COLO829 (cell line): ENCODE measurements around the gene ST3GAL3.
"Not testable (repeated sequence)": the region's sequence is repeated elsewhere in the genome, so short reads cannot be mapped to it uniquely, and the experiment has no call there.

Experiments
- DNase-seq: peaks from one replicate; pipeline ENCODE4 v3.0.0; 2012; ENCODE audit warnings: low spot score

Gene ST3GAL3

DNA sequence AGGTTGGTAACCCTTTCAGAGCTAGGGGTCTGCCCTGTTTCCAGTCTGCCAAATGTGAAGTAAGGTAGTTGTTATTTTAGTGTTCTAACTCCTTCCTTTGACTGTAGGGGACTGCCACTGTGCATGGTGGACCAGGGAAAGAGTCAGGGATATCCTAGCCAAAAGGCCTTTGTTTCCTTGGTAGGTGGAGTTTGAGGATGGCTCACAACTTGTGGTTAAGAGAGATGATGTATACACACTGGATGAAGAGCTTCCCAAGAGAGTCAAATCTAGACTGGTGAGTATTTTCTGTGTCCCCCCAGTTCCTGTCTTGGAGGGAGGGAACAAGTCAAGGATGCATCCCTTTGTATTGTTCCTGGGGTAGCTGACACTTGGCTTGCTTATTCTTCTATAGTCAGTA, 3.5 kb upstream of the ST3GAL3 start:
- no peak for DNase-seq

DNA sequence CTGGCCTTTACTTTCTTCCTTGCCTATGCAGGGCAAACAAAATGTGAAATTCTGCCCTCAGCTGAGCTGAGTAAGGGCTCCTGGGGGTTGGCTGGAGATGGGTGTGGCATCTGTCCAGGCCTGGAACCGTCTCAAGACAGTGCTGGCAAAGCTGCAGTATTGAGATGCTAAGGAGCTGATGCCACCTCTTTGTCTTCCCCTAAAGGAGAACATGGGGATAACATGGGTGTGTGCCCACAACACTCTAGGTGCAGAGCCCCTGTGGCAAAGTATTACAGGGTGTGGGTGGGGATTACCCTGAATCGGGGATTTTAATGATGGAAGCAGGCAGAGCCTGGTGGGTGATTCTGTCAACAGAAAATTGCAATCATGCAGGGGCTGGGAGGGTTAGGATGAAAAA, 2.5 kb upstream of the ST3GAL3 start:
- no peak for DNase-seq

DNA sequence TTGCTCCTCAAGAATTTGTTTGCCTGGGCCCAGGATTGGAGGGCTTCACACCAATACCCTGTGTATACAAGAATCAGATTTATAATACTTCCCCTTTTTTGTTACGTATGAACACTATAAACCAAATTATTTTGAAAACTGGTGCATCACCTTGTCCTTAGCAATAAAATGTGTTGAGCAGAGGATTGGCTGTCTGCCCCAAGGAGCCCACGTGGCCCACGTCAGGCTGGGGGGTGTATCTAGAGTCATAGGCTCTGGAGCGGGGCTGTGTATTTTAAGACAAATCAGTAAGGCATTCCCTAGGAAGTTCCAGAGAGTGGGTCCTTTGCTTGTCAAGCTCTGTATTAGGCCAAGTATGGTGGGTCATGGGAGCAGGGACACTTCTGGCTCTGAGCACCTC, 2.0 kb upstream of the ST3GAL3 start:
- DNase-seq: no peak

DNA sequence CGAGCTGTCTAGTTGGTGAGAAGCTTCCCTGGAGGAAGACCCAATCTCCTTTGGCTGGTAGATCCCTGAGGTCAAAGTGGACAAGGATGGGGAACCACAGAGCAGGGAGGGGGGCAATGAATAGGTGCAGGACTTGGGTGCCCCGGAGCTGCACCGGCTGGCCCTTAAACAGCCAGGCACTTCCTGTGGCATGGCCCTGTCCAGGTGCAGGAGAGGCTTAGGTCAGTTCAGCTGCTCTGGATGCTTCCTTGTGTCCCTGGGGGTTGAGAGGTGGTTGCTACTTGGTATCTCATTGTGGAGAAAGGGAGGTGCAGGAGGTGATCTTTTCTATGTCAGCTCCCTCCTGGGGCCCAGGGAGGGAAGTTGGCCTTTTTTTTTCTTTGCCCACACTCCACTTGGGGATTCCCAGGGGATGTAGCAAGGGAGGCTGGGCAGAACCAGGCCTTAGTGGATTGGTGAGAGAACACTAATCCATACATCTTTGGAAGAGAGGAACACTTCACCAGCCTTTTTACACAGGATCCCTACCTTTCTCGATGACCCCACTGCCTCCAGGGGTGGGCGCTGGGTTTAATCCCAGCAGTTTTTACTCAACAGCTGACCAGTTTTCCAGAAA, 1.2 kb upstream of the ST3GAL3 start:
- no peak for DNase-seq

DNA sequence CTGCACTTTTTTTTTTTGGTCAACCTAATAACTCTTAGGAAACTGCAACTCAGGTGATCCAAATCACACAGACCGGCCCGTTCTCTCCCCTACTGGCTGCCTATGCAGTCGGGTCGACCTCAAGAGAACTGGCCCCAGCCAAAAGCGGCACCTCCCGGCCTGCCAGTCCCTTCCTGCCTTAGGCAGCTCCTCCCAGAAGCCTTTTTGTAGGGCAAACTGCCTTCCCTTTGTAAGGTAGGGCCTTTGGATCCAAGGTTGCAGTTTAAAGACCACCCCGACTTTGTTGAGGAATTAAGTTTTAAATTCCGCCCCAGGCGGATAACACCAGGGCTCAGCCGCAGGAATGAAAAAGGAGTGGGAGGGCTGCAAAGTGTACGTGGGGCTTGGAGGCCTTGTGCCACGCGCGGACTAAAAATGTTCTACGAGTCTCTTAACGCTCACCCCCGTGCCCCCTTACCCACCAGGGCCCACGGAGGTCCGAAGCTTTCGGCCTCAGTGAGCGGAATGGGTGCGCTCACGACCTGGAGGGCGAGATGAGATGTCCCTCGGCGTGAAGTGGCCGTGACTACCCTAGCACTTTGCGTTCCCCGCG, 642 bp upstream of the ST3GAL3 start:
- no peak for DNase-seq

DNA sequence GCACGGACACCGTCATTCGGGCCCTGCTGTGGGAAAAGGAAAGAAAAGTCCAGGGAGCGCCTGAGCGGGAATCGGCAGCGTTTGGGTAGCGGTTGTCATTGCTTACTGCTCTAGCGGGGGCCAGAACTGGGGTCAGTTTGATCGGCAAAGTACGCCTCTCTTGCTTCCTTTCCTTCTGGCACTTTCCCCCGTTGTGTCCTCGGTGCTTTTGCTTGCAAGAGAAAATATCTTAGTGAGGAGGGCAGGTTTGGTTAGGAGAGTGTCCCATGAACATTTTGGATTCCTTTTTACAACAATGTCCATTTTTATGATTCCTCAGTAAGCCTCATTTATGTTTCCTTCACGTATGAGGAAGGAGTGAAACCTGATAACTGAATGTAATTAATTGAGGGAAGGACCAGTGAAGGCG, 670 bp downstream of the ST3GAL3 start:
- DNase-seq: no peak

DNA sequence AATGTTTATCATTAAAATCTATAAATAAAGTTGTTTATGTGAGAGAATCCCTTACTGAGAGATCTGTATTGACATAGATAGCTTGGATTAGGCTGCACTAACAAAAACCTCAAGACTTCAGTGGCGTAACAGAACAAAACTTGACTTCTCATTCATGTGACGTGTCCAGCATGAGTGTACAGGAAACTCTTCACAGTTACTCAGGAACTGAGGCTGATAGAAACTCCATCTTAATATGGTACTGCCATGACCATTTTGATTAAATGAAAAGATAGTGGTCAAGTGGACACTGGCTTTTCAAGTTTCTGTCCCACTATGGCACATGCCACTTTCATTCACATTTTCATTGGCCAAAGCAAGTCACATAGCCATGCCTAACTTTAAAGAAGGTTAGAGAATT, 3.7 kb downstream of the ST3GAL3 start:
- no peak for DNase-seq

DNA sequence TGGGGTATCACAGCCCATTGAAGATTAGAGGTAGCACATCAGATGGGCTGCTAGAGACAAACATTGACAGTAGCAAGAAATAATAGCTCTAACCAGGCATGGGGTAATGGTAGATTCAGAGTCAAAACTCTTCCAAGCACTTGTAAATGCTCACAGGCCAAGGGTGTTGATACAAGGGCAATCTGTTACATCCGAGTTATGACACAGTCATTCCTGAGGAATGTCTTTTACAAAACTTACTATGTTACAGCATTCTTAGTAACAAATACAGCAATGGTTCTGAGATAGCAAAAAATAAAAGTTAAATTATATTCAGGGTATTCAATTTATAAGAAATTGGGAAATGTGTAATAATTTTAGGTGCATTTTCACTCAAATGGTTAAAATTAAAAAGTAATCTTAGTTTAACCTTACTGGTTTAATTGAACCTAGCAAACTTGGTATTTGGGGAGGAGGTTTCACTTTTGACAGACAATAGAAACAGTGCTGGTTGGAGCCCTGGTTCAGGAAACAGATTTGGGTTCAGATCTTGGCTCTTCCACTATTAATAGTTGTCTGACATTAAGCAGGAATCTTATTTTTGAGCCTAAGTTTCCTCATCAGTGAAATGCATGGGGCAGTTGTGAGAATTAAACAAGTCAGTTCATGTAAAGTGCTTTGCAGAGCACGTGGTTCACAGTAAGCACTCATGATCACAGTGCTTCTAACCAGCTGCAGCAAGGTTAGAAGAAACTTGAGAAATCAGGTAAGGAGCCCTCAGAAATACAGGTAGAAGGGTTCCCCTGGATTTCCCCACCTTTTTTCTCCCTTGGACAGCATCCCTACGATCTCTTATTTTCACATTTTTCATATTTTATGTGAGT, 4.4 kb downstream of the ST3GAL3 start:
- peak; percentile 34 for DNase-seq

DNA sequence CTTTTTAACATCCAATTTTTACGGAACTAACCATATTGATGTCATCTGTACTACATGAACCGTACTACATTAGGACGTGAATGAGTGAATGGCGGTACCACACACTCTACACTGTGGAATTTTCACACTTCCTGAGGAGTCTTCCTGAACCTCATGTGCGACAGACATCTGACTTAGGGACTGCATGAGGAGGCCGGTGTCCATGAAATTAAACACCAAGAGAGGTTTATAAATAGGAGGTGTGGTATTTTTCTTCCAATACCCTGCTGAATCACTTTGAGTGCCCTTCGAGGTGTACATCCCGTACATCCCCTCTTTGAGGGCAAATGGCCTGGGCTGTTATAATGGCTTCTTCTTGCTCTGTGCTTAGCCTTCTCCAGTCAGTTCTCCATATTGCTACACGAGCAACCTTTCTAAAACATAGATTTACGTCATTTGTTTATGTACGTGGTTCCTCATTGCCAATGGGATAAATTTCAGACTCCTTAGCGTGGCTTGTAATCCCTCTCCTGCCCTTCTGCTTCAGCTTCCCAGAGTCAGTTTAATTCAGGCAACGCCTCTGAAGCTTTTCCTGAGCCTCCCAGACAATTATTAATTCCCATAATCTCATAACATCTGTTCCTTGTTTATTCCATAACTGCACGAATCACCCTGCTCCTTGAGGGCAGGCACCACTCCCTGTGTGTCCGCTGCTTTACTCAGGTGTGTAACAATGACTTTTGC, 9.4 kb downstream of the ST3GAL3 start:
- DNase-seq: no peak

DNA sequence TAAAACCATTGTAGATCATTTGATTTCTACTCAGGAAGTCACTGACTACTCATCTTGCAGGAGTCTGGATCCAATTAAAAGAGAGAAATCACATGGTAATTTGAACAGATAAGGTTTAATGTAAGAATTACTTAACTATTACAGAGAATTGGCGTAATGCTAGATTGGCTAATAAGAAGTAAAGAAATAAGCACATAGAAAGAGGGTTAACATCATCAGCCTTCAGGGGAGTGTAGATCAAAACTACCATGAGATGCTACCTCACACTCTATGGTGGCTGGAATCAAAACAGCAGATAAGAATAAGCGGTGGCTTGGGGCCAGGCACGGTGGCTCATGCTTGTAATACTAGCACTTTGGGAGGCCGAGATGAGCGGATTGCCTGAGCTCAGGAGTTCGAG, 11.7 kb downstream of the ST3GAL3 start:
- DNase-seq: no peak

DNA sequence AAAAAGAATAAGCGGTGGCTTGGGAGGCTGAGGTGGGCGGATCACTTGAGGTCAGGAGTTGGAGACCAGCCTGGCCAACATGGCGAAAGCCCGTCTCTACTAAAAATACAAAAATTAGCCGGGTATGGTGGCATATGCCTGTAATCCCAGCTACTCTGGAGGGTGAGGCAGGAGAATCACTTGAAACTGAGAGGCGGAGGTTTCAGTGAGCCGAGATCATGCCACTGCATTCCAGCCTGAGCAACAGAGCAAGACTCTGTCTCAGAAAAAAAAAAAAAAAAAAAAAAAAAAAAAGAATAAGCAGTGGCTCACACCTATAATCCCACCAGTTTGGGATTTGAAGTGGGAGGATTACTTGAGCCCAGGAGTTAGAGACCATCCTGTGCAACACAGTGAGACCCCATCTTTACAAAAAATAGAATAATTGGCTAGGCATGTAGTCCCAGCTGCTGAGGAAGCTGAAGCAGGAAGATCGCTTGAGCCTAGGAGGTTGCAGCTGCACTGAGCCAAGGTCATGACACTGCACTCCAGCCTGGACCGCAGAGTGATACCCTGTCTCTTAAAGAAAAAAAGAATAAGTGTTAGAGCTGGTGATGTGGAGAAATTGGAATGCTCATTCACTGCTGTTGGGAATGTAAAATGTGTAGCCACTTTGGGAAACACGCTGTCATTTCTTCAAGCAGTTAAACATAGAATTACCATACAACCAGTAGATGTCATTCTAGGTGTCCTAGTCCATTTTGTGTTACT, 12.5 kb downstream of the ST3GAL3 start:
- DNase-seq: not testable (repeated sequence)

DNA sequence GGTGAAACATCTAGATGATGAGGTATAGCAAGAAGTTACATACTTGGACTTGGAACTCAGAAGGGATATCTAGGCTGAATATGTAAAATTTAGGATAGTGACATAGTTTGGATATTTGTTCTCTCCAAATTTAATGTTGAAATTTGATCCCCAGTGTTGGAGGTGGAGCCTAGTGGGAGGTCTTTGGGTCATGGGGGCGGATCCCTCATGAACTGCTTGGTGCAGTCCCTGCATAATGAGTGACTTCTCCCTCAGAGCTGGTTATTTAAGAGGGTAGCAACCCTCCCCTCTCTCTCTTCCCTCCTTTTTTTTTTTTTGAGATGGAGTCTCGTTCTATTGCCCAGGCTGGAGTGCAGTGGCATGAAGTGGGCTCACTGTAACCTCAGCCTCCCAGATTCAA, 15.5 kb downstream of the ST3GAL3 start:
- no peak for DNase-seq

DNA sequence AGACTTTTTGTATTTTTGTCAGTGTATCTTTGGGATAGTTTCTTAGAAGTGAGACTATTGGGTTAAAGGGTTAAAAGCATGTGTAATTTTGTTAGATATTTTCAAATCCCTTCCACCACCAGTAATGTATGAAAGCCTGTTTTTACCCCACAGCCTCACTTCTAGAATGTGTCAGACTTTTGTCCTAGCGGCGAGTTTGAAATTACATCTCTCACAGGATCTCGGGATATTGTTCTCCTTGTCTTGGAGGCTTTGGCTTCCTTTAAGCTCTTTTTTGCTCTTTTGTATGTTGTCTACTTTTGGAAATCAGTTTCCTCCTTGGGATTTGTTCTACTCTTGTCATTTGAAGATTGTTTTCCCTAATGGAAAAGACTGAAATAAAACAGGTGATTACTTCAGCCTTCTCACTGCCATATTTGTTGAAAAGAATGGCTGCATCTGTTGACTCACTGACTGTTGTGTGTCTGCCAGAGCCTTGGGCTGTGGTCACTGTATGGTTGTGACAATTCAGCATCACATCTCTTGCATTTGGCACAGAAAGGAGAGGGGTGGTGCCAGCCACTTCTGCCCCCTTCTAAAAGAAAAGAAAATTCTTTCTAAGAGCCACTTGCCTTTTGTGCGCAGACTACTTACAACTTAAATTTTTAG, 22.6 kb downstream of the ST3GAL3 start:
- DNase-seq: no peak

DNA sequence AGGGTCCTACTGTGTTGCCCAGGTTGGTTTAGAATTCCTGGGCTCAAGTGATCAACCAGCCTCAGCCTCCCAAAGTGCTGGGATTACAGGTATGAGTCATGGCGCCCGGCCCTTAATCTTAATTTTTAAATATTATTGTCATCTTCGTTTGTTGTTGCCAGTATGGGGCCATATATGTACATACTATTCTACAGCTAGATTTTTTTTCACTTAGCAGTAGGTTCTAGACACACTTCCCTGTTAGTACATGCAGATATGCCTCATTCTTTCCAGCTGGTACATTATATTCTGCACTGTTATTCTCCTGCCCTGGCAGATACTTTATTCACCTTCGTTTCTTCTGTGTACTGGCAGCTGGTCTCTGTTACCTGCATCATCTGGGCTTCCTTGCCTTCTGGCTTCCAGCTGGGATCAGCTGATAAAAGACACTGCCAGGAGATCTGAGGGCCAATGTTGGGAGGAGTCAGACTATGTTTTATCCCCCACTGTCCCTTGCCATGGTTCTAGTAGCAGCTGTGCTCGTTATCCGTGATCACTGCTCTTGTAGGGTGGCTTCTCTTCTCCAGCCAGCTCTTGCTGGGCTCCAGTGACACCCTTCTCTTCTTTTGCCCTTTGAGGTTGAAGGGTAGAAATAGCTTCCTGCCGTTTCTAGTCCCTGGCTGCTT, 24.7 kb downstream of the ST3GAL3 start:
- no peak for DNase-seq

DNA sequence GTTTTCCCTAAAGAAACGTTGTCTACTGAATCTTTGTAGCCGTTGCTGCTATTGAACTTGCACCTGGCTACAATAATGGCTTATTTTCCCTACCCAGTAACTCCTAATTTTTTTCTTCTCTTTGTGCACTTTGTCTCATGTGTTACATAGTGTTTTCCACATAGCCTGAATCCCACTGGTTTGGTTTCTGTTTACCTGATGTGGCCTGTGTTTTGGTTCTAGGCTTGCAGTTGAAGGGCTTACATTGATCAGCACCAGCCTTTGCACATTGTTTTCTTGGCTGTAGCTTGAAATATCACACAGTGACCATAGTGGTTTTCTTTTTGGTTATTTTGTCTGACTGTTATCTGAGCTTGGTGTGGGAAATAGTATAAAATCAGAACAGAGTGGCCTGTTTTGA, 29.5 kb downstream of the ST3GAL3 start:
- DNase-seq: no peak

DNA sequence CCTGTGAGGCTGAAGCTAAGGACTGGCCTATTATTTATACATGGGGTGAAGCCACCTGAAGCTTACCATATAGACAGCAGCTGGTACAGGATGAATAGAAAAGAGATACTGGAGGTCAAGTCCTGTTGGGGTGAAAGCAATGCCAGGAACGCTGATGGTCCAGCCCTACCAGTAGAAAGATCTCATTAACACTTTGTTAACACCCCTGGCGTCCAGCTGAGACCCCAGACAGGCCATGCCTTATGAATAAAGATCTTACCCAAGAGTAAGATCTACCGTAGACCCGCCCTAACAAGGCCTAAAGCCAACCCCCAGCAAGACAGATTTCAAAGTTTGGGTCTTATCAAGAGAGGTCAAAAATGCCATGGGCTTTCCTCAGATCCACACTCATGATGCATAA, 34.7 kb downstream of the ST3GAL3 start:
- DNase-seq: no peak

DNA sequence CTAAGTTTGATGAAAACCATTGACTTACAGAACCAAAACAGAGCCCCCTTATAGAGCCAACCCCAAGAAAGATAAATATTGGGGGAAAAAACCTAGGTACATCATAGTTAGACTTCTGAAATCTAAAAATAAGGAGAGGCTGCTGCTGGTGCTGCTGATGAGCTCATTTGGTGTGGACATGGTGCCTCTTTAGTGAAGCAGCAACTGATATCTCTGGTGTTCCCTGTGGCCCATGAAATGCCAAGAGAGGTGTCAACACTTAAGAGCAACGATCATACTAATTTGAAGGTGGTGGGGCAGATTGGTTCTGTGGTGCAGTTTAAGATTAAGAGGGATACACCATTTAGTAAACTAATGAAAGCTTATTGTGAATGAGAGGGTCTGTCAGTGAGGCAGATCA, 35.9 kb downstream of the ST3GAL3 start:
- DNase-seq: no peak

DNA sequence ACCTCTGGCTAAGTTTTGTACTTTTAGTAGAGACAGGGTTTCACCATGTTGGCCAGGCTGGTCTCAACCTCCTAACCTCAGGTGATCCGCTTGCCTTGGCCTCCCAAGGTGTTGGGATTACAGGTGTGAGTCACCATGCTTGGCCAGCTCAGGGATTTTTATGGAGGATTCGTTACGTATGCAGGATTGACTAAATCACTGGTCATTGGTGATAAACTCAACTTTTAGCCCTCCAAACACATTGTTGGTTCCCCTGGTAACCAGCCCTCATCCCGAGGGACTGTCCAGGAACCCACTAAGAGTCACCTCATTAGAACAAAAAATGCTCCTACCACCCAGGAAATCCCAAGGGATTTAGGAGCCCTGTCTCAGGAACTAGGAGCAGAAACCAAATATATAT, 40.4 kb downstream of the ST3GAL3 start:
- no peak for DNase-seq

DNA sequence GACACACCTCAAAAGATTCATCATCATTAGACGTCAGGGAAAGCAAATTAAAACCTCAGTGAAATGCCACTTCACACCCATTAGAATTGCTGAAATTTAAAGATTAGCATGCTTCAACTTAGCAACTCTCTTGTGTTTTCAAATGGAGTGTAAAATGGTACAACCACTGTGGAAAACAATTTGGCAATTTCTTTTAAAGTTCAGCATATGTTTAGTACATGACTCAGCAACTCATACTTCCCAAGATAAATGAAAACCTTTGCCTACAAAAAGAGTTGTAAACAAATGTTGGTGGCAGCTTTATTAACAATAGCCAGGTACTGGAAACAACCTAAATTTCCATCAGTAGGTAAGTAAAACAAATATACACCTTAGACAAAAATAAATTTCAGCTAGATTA, 42.7 kb downstream of the ST3GAL3 start:
- DNase-seq: no peak

DNA sequence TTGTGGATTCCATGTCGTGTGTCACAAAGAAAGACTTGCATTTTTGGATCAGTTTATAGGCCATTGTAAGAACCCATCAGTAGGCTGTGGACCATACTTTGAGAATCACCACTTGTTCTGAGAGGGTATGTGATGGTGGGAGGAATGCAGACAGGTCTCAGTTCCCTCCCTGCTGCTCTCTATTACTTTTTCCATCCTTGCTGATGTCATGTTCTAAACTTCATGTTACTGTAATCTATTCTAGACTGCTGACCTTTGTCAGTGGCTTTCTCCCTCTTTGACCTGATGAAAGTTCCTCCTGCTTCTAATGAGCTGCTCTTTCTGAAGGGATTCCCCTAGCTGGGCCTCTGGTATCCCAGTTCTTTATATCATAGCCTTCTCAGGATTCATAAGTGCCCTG, 46.1 kb downstream of the ST3GAL3 start:
- no peak for DNase-seq

DNA sequence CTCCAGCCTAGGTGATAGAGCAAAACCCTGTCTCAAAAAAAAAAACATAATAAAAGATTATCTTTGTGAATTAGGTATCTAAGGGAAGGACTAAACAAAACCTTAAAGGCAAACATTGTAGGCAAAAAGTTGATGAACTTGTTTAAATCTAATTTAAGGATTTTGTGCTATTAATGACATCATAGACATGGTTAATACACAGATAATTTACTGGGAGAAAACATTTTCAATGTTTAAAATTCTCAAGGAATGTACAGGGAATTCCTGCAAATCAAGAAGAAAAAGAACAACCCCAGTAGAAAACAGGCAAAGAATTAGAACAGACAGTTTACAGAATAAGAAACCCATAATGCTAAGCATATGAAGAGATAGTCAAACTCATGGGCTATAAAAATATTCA, 47.6 kb downstream of the ST3GAL3 start:
- no peak for DNase-seq
